GM18526 (cell line): ENCODE data around the gene MB21D2.

Experiments used
- POLR2A ChIP-seq: IDR thresholded peaks from 3 replicates; pipeline ENCODE4 v1.6.1; 2011; ENCODE audit not compliant: insufficient read length; ENCODE audit errors: extremely low read depth

MB21D2 gene

DNA sequence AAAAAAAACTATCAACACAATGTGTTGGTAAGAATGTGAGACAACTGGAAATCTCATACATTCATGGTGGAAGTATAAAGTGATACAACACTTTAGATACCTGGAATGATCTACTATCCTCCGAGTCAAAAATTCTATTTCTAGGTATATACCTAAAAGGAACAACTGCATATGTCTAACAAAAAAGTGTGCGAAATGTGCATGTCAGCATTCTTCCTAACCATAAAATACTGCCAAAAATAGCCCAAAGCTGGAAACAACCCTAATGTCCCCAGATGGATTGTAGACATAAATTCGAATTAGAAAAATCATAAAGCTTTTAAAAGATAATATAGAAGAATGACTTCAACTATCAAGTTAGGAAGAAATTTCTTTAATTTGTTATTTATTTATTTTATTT is 139.1 kb downstream of the MB21D2 start:
- TF ChIP-seq POLR2A, result no peak

GRCh38 chr3:192772240-192772894 is 145.3 kb downstream of the MB21D2 start:
- TF ChIP-seq POLR2A, result no peak

DNA sequence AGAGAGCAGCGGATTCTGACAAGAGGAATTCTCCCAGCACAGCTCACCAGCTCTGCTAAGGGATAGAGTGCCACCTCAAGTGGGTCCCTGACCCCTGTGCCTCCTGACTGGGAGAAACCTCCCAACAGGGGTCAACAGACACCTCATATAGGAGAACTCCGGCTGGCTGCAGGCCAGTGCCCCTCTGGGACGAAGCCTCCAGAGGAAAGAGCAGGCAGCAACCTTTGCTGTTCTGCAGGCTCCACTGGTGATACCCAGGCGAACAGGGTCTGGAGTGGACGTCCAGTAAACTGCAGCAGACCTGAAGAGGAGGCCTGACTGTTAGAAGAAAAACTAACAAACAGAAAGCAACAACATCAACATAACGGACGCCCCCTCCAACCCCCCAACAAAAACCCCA is 159.0 kb downstream of the MB21D2 start:
- TF ChIP-seq POLR2A, result no peak

GRCh38 chr3:192751148-192751547 is 166.5 kb downstream of the MB21D2 start:
- no peak for TF ChIP-seq POLR2A

- no peak for TF ChIP-seq POLR2A
These were observed 167.5 kb downstream of the MB21D2 start for GRCh38 chr3:192750201-192750600.

DNA sequence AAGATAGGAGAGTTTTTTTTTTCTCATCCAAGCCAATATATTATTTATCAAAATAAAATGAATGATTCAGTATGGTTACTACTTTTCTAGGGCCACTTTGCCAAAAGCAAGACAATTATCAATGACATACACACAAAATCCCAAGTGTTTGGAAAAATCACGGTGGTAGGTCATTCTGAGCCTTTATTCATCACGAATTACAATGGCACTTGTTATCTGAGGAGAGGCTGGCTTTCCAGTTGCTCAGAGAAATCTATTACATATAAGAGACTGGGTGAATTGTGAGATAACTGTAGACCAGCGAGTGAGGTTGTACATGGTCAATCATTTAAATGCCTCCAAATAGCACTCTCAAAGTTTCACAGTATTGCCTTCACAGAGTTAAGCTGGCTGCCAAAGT is 169.9 kb downstream of the MB21D2 start:
- TF ChIP-seq POLR2A, result no peak

DNA sequence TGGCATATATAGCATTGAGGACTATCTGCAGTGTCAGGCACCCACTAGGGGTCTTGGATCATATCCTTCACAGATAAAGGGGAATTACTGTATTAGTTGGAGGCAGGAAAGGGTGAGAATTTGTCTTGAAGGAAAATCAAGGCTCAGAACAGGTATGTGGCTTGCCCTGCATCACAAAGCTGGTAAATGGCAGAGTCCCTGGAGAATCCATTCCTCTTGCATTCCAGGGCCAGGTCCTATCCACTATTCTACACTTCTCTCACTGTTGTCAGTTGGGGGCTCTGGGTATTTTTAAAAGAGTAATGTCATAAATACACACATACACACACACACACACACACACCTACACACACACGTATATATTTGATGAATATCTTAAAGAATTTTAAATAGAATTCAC is 170.5 kb downstream of the MB21D2 start:
- no peak for TF ChIP-seq POLR2A
